GM19438 (cell line): ENCODE measurements around the gene NELL1.

Source experiments
- ATAC-seq: cut with Tn5 transposase; IDR thresholded peaks from one replicate; pipeline ENCODE4 v1.9.1; 2021; ENCODE audit warnings: low read depth; ENCODE audit not compliant: unreplicated experiment

Gene NELL1

DNA sequence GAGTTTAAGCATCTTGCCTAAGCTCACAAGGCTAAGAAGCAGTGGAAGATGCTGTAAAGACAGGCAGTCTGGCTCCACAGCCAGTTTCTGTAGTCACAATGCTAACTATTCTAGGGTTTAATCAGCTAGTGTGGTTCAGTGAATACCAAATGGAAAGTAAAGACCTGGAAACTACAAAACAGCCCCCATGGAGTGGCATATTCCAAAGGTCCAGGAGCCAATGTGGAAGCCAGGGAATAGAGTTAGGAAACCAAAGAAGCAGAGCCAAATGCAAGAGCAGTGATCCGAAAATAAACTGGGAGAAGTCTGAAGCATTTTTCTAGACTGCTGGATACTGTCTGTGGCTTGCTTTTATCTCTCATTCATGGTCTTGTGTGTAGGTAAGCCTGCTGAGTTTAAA lies 792.3 kb downstream of the NELL1 start:
- no peak for ATAC-seq

DNA sequence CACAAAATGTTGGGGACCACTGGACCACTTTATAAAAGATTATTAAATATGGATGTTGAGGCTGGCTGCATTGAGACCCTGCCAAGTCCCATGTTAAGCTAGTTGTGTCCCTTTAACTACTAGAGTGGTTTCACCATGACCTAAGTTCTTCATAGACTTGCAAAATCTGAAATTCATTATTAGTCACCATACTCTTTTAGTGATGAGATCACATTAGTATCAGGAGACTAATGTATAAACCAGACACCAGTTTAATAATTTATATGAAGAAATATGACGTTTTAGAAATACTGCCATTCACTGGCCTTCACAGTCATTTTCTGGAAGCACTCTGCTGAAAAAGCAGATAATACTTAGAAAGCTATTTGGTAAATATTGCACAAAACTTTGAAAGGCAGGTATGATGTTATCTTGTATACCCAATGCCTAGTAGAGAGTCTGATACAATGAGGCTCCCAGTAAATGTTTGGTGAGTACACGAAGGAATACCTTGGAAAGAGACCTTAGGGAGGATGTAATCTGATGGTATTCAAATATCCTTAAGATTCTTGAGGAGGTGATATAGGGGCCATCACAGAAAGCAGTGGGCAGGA lies 795.3 kb downstream of the NELL1 start:
- ATAC-seq: no peak

DNA sequence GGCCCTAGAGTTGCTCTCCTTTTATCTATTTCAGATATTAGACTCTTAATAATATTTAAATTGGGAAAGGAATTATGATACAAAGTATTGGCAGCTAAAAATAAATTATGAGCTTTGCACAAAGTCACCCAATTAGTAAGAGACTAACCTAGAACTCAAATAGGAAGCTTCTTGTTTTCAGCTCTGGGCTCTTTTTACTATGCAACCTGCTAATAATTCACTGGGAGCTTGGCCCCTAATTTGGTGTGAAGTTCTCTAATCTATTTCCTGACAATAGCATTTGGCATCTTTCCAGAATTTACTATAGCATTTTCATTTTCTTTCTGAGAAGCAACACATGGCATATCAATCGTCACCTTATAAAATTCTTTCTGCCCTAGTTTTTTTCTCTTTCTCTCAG lies 795.8 kb downstream of the NELL1 start:
- no peak for ATAC-seq

DNA sequence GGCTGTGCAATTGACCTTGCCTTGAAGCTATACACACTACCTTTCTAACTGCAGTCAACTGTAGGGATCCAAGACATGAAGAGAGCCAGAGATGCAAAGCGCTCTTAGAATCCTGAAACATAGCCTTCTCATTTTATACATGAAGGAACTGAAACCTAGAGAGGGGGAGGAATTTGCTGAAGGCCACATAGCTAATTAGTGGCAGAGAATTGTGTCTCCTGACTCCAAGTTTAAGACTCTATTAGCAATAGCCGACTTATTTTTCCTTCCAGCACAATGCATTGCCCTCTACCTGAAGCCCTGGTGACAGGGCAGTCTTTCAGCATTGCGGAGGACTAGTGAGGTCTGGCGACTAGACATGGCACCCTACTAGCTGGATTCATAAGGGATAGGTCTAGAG lies 796.5 kb downstream of the NELL1 start:
- ATAC-seq: no peak

DNA sequence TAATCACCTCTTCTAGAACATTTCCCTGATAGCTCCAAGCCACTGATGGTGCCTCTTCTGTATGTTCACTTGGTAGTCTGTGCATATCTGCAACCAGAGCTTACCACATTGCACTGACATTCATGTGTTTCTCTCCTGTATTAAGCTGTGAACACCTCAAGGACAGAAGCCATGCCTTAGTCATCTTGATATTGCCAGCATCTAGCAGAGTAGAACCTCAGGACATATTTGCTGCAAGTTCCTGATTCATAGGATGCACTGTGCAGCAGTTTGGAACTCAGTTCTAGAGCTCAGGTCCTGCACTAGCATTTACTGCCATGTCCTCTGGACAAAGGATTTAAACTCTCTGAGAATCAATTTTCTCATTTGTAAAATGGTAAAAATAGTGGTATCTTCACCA lies 801.1 kb downstream of the NELL1 start:
- ATAC-seq: no peak

DNA sequence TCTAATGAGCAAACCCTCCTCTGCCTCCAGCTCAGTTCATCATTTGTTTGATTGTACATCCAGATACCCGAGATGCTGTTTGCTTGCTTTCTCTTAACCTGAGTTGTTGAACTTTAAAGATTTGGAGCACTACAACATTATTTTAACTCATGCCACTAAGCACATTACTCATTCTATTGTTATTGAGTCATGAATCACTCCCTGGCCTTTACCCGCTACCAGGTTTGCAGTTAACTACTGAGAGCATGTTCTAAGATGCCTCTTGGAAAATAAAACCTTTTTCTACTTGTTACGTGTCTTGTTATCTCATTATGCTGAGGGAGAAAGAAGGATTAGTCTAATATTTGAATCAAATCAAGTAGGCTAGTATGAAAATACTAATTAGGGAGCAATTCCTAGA lies 802.9 kb downstream of the NELL1 start:
- ATAC-seq: no peak

DNA sequence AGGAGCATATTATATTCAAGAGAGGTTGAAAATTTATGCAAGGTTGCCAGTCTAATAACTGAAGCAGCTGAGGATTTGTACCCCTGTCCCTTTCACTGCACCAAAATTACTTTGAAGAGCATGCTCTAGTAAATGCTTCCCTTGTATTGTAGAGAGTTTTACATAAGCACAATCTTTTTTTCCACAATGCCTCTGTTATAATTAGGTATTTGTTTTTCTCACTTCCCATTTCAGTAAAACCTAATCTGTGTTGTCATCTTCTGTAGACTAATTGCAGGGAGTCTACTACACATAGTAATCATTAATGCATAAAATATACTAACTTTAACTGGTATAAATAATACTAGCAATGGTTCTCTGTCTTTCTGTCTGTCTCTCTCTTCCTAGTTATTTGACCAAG lies 805.1 kb downstream of the NELL1 start:
- ATAC-seq: no peak

DNA sequence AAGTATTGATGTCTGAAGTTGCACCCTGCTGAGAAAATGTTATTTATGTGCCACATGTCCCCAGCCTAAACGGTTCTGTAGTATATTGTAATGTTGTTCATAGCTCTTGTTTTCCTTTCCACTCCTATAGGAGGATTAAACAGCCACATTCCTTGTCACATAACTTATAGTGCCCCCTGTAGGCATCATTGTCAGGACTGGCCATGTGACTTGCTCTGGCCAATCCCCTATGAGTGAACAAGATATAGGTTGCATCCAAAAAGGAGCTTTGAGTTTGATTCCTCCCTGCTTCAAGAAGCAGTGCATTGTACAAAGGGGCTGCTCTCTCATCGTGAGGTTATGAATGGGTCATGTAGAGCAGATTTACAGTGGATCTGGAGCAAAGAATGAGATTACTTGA lies 805.9 kb downstream of the NELL1 start:
- ATAC-seq: no peak

DNA sequence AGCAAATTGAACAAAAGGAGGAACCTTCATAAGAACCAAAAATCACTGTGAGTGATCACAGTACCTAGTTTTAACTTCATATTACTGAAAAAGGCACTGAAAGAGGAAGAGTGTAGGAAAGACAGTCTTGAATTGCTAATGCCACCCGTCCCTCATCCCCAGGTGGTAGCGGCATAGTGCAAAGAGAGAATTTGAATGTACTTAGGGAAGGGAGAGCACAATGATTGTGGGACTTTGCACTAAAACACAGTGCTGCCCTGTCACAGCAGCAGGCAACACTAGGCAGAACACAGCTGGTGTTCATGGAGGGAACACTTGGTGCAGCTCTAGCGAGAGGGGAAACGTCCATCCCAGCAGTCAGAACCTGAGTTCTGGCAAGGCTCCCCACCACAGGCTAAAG lies 807.2 kb downstream of the NELL1 start:
- no peak for ATAC-seq

DNA sequence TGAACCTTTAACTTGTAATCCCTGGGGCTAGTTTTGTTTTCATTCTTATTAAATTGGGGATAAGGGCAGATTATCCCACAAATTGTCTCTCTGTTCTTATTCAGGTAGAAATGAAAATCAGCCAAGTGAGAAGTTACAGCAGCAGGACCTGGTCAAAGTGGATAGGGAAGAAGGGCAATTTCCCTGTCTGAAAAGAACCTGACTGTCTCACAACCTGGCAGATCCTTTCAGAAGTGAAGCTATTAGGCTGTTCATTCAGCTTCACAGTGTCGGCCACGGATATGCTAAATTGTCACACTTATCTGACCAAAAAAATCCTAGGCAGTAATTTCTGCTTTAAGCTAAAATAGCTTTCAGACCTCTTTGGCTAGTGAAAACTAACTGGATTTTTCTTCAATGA lies 810.9 kb downstream of the NELL1 start:
- ATAC-seq: no peak

DNA sequence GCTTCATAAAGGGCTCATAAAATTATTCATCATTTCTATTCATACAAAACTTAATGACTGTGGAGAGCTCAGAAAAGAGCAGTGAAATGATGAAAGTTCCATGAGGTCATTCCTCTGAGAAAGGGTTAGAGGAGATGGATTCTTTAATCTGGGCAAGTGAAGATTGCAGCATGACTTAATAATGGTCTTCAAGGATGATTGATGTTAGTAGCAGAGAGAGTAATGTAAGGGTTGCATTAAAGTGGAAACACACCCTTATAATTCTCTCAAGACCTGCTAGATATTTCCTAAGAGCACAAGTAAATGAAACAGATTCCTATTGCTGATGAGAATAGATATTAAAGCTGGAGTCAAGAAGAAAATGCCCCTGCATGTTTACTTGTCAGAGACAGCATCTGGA lies 811.9 kb downstream of the NELL1 start:
- no peak for ATAC-seq

DNA sequence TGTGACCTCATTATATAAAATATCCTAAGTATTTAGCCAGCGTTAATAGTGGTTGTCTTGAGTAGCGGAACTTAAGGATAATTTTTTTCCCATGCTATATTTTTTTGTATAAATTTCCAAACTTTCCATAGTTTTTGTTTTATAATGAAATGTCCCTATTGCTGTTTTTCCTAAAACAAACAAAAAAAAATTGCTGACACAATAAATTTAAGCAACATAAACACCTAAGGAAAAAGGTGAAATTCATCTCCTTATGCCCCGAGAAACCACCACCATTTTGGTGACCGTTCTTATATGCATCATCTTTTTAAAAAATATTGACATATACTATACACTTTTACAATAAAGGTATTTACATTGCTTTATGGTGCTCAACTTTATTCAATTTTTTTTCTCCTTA lies 814.7 kb downstream of the NELL1 start:
- no peak for ATAC-seq

DNA sequence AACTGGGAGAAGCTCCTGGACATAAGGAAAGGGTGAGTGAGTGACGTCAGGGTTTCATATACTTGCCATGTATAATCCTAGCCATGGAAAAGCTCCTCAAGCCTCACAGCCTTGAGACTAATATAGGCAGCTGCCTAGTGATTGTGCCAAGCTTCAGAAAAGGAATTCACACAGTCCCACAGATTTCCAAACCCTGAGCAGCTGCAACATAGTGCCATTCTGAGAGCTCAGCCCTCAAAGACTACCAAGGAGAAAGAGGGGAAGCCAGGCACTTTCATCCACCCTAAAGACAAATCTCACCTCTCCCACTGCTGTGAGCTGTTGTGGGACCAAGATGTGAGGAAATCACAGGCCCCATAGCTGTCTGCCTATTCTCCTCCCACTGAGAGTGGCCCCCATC lies 815.6 kb downstream of the NELL1 start:
- no peak for ATAC-seq

DNA sequence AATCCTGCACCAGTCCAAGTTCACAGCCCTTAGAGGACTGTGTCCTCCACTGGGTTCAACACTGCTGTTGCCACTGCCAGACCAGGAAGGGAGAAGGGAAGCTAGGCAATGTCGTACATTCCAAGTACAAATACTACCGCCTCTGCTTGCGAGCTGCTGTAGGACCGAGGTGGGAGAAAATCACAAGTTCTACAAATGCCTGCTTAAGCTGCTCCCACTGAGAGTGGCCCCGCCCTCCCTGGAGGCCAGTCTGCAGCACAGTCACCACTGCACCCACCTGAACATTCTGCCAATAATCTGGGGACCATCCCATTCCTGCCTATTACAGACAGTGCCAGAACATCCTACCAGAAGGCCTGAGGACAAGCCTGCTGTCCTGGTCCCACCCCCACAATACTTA lies 816.0 kb downstream of the NELL1 start:
- no peak for ATAC-seq

DNA sequence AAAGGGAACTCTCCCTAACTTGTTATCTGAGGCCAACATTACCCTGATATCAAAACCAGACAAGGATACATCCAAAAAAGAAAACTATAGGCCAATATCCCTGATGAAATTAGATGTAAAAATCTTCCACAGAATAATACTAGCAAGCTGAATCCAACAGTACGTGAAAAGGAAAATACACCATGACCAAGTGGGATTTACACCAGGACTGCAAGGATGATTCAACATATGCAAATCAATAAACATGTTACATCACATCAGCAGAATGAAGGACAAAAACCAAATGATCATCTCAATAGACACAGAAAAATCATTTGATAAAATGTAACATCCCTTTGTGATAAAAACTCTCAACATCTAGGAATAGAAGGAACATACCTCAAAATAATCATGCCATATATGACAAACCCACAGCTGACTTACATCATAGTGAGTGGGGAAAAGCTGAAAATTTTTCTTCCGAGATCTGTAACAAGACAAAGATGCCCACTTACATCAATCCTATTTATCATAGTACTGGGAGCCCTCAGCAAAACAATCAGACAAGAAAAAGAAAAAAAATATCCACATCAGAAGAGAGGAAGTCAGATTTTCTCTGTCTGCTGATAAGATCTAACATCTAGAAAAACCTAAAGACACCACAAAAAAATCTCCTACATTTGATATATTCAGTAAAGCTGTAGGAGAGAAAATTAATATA lies 820.2 kb downstream of the NELL1 start:
- no peak for ATAC-seq

DNA sequence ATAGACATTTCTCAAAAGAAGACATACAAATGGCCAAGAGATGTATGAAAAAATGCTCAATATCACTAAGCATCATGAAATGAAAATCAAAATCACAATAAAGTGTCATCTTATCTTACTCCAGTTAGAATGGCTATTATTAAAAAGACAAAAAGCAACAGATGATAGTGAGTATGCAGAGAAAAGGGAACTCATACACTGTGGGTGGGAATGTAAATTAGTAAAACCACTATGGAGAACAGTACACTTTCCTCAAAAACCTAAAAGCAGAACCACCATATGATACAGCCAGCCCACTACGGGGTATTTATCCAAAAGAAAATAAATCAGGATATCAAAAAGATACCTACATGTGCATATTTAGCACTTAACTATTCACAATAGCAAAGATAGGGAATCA lies 823.5 kb downstream of the NELL1 start:
- no peak for ATAC-seq

DNA sequence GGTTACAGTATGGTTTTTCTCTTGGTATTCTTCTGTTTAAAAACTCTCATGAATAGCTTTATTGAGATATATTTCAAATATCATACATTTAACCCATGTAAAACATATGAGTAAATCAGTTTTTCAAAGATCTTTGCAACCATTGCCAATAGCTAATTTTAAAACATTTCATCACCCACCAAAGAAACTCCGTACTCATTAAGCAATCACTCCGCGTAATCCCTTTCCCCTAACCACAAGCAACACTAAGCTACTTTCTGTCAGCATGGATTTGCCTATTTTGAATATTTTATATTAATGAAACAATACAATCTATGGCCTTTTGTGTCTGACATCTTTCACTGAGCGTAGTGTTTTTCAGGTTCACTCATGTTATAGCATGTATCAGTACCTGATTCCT lies 825.6 kb downstream of the NELL1 start:
- no peak for ATAC-seq

DNA sequence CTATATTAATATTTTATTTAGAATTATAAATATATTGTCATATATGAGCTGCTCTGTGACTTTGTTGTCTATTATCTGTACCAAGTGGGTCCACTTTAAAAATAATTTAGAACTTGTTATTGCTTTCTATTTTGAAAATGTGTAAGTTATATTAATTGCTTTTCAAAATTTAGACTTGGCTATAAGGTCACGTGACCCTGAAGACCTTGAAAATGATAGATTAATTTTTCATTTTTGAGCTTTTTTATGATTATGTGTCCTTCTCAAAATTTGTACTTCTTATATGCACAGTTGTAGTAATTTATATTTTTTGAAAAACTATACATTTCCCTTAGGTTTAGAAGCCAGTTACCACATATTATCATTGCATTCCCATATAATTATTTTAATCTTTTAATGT lies 826.5 kb downstream of the NELL1 start:
- ATAC-seq: no peak

DNA sequence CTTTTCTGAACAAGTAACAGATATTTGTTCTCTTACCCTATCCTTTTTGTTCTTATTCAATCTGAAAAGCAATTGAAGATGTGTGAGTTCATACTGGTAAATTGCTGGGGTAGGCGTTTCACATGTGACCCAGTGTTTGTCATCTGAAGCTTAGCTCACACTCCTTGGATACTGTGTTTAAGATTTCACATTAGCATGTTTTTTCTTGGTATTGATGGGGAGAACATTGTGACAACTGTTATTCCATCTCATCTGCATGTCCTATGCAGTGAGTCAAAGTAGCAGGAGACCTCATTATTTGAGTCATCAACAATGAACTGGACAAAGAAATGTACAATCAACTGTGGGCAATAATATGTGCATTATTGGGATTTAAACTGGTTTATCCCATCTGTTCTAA lies 831.9 kb downstream of the NELL1 start:
- no peak for ATAC-seq

DNA sequence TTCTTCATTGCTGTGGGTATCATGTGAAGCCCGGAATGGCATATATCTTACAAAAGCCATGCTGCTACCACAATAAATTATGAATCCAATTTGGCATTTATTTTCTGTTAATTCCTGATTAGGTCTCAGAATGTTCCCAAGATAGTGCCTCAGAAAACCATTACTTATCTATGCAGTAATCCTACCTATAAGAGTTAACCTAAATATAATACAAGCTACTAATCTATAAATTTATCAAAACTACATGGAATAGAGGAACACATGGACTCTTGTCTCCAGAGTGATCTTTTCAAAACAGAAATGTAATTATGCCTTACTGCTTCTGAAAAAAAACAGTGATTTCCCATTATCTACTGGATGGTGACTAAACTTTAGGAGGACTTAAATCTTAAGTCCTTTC lies 835.7 kb downstream of the NELL1 start:
- no peak for ATAC-seq

DNA sequence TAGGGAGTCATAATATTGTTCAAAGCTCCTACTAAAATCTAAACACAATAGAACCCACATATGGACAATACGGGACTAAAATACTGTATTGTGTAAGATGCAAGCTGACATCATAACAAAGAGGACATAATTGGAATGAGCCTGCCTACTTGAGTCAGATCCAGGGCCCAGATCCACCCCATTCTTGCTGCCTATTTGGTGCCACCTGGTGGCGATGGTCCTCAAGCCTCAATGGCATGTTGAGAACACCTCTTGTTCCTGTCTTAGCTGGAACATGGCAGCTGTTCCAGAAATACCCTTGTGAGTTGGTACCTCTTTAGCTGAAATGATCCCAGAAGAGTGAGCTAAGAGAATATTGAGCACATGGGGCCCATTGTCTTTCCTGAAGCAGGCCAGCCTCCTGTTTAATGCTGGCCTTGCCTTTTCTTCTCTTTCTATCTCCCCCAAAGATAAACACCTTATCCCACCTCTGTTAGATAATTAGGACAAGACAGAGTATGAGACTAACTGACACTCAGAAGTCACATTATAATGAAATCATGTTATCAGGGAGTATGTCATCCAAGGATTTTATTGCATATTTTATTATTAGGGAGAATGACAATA lies 842.6 kb downstream of the NELL1 start:
- no peak for ATAC-seq

DNA sequence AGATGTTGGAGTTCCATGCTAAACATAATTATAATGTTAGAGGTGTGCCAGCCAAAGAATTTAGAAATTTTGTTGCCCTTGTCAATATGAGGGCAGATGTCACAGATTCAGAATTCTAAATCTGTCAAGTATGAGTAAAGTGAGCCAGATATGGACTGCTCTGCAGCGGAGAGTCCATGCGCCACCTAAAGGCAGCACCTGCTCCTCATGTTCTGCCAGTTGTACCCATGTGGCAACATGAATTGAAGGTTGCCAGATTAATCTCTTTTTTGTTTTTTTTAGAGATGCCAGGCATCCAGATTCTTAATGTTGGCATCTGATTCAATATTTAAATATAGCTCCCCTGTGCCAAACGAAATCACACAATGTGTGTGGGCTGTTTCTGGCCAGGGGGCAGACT lies 844.9 kb downstream of the NELL1 start:
- no peak for ATAC-seq
